HUES6 (cell line): ENCODE data around the gene FAM163B.
A peak's percentile ranks its signal among the peaks of the same experiment; 100 is the strongest.

ENCODE experiments used
- H3K27ac ChIP-seq: 2 replicates; pipeline ENCODE4 v1.7.0; 2013; ENCODE audit warnings: low read depth, mild to moderate bottlenecking, low read length, inconsistent platforms
- H3K27me3 ChIP-seq: 2 replicates; pipeline ENCODE4 v1.6.1; 2013; ENCODE audit warnings: low read length; ENCODE audit not compliant: control insufficient read depth, insufficient read depth
- H3K36me3 ChIP-seq: 2 replicates; pipeline ENCODE4 v1.6.1; 2013; ENCODE audit warnings: low read length; ENCODE audit not compliant: control insufficient read depth, insufficient read depth
- H3K4me1 ChIP-seq: 2 replicates; pipeline ENCODE4 v1.6.1; 2013; ENCODE audit warnings: low read length; ENCODE audit not compliant: control insufficient read depth, insufficient read depth
- H3K4me3 ChIP-seq: 2 replicates; pipeline ENCODE4 v1.5.1; 2013; ENCODE audit warnings: low read depth, low read length
- H3K9ac ChIP-seq: one replicate; pipeline ENCODE4 v1.6.1; 2013; ENCODE audit warnings: mild to moderate bottlenecking, low read length
- H3K9me3 ChIP-seq: 2 replicates; pipeline ENCODE4 v1.6.1; 2013; ENCODE audit warnings: low read depth, low read length; ENCODE audit not compliant: control insufficient read depth, insufficient read depth

FAM163B gene

DNA sequence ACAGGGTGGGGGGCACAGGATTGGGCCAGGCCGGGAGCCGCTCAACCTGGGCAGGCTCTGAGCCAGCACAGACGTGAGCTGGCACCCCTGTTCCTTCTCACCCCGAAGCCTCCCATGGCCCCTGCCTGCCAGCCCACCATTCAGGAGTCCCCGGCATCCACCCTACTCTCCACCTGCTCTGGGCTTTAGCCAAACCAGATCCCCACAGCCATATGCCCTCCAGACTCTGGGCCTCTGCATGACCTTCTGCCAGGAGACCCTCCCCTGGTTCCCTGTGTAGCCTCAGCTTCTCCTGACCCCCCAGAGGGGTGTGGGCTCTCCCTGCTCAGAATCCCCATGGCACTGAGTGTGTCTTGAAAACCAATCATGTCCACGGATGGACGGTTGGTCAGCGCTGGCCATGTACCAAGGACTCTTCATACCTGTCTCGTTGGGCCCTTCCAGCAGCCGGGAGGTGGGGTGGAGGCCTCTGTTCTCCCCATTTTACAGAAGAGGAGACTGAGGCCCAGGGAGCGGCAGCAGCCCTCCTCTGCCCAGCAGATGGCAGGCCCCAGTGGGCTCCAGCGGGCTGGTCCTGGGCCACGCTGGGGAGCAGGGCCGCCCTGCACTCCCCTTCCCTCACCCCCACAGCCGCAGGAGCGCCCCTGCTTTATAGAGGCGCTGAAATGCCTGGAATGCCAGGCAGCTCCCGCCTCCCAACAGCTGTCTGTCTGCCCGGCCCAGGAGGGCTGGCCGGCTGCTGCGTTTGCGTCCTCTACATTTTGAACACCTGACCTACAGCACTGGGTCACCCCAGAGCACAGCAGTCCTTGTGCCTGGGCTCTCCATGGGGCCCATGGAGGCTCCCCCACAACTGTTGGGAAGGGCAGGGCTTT, 81.0 kb downstream of the FAM163B start:
- Histone ChIP-seq H3K27me3 (no peaks in the 10 kb centered on the region; the same call in 1 of the 2 replicates), H3K4me1 (peaks cover 38% of the 10 kb centered on the region), H3K4me3 (no peak overlapping the region), H3K27ac (no peak overlapping the region), H3K9me3 (no peaks in the 10 kb centered on the region), H3K9ac (no peak overlapping the region), H3K36me3 (no peaks in the 10 kb centered on the region)

DNA sequence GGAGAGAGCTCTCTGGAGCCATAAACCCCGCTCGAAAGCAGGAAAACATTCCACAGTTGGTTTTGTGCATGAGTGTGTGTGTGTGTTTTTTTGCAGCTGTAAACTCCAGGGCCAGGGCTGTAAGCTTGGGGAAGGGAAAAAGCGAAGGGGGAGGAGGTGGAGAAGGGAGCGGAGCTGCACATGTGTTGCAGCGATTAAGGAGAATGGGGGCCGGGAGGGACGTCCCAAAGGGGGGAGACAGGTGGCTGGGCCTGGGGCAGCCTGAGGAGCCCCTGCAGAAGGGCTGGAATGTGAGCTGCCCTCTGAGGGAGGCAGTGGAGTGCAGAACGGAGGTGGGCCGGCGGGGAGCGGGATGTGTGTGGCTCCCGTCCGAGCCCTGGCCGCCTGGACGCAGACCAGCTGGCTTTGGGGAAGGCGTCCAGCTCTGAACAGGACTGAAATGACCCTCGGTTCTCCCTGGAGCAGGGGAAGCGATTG, 81.7 kb downstream of the FAM163B start:
- H3K4me3 ChIP-seq = no peak overlapping the region
- H3K9ac ChIP-seq = no peak overlapping the region
- peaks cover 38% of the 10 kb centered on the region for H3K4me1 ChIP-seq
- no peaks in the 10 kb centered on the region for H3K36me3 ChIP-seq
- no peaks in the 10 kb centered on the region; the same call in 1 of the 2 replicates for H3K27me3 ChIP-seq
- H3K27ac ChIP-seq = 0 out of 2 replicates have a peak overlapping the region, but pooled peaks have one; percentile 52
- H3K9me3 ChIP-seq = no peaks in the 10 kb centered on the region
